HG03571 (cell line): ENCODE measurements around the gene PTPRD.
"Not testable (repeated sequence)": the region's sequence is repeated elsewhere in the genome, so short reads cannot be mapped to it uniquely, and the experiment has no call there.

Source experiments
- ATAC-seq: cut with Tn5 transposase; IDR thresholded peaks from one replicate; pipeline ENCODE4 v1.9.1; 2021; ENCODE audit not compliant: unreplicated experiment

PTPRD gene

GRCh38 chr9:9396518-9396917, 1216.3 kb downstream of the PTPRD start:
- no peak for ATAC-seq

- no peak for ATAC-seq
These were observed 1217.3 kb downstream of the PTPRD start for GRCh38 chr9:9395539-9395938.

DNA sequence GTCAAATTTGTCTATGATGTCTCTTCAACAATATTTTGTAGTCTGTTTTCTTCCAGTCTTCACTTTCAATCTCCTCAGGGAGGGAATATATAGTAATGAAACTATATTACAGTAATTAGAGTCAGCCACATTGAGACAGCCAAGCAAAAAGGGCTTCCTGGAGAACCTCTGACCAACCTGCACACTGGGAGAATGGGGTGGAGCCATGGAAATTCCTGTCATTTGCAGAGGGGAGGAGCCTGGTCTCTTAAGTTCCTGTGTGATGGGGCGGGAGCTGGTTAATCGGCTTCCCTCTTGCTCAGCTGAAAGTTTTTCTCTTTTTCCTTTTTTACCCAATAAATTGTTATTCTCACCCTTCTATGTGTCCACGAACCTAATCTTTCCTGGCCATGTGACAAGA, 1220.0 kb downstream of the PTPRD start:
- no peak for ATAC-seq

DNA sequence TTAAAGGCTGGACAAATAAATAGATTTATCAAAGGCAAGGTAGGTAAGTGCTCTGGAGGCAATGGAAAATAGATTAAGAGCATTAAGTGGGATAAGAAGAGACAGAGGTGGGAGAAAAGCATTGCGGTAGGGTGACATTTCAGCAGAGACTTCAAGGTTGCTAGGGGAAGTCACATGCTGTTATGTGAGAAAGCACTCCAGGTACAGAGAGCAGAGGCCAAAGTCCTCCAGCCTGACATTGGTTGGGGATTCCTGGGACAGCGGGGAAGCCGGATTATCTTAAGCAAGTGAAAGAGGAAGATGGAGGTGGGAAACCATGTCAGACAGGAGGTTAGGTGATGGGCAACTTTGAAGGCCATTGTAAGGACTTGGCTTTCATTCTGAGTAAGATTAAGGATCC, 1222.9 kb downstream of the PTPRD start:
- no peak for ATAC-seq

DNA sequence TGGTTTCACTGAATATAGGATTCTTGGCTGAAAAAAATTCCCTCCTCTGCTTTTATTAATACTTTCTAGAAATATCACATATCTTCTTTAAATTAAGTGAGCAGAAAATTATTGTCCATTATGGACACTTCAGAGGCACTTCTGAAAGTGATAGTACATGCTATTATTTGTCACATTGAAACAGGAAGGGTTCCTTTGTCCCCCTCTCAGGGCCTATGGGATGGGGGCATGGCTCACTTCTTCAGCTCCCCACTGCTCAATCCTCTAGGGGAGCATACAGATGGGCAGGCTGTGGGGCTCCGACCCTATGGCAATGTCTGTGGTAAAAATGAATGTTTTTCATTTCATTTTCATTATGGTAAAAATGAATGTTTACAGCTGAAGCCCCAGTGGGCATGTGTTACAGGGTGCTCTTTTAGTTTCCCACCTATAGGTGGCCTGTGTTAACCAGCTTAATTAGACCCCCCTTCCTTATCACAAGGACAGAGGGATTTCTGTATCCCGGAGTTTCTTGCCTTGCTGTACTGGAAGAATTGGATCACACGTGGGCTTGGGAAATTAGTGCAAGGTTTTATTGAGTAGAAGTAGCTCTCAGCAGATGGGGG, 1225.2 kb downstream of the PTPRD start:
- ATAC-seq, result no peak

- no peak for ATAC-seq
These were observed 1250.5 kb downstream of the PTPRD start for GRCh38 chr9:9362332-9362731.

DNA sequence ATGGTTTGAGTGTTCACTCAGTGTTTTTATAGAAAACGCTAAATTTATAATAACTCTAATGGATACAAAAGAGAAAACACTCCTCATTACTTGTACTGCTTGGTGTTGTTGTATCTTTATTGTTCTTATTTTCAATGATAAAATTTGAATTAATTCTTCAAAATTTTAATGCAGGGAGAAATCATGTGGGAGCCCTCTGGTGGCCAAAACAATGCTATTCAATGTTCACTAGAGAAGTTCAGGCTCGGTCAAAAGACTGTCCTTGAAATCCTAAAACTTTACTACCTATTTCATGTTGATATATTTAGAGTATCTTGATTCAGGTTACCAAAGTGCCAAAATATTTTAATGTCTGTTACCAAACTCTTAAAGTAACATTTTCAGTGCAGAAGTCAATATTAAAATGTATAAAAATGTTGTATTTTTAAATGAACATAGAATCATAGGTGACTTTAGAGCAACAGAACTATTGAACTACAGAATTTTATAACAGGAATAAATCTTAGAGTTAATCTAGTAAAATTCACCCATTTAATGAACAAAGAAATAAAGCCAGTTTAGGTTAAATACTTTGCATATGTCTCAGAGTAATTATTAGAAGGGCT, 1259.8 kb downstream of the PTPRD start:
- no peak for ATAC-seq

GRCh38 chr9:9341203-9341602, 1271.6 kb downstream of the PTPRD start:
- no peak for ATAC-seq

GRCh38 chr9:9337129-9337528, 1275.7 kb downstream of the PTPRD start:
- no peak for ATAC-seq

DNA sequence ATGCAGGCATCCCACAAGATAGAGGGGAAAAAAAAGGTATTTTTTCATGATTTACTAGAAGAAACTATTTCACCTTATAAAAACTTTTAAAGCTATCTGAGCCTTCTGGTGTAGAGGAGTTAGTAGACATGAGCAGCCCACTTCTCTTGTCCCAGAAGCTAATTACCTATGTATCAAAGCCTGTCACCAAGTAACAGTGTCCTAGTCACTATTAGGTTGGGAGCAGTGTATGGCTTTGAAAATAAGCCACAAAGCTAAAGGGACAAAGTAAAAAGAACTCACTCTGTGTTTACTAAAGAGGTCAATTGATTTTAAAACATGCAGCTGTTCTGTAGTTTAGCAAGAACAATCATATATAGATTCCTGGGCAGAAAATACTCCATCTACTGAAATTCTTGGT, 1286.1 kb downstream of the PTPRD start:
- no peak for ATAC-seq

- no peak for ATAC-seq
These were observed 1293.8 kb downstream of the PTPRD start for GRCh38 chr9:9319007-9319406.

- ATAC-seq, result not testable (repeated sequence)
These were observed 1302.1 kb downstream of the PTPRD start for GRCh38 chr9:9310743-9311142.

DNA sequence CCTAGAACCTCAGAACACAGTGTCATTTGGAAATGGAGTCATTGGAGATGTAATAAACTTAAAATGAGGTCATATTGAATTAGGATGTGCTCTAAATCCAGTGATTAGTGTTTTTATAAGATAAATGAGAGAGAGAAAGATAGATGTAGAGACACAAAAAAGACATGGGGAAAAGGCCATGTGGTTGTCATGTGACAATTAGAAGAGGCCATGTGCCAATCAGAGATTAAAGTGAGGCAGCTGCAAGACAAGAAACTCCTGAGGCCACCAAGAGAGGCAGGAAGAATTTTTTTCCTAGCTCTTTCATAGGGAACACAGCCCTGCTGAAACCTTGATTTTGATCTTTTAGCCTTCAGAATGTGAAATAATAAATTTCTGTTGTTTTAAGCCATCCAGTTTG, 1307.2 kb downstream of the PTPRD start:
- ATAC-seq, result no peak

DNA sequence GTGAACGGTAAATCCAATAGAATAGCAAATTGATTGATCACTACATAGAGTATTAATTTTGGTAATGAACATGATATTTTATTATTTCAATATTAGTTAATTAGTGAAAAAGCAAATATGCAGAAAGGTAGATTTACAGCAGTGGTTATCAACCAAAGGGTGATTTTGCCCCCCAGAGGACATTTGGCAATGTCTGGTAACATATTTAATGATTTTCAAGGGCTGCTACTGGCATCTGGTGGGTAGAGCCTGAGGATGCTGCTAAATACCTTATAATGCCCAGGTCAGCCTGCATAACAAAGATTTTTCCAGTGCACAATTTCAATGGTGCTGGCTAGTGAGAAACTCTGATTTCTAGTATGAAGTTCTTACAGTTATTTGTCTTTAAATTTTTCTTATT, 1313.7 kb downstream of the PTPRD start:
- ATAC-seq, result no peak

DNA sequence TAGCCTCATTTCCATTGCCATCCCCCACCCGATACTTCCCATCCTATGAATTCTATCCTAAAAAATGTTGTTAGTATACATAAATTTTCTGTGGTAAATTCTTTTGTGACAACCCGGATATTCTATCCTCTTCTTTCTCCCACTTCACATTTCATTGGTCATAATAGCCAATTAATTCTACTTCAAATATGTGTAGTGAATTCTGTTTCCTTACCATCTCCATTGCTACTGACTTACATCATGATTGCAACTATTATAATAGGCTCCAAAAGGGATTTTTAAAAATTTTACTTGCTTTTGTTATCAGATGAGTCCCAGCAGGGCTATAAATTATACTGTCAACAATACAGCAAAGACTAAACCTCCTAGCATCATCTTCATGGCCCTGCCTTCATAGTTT, 1326.8 kb downstream of the PTPRD start:
- ATAC-seq, result no peak

- no peak for ATAC-seq
These were observed 1328.6 kb downstream of the PTPRD start for GRCh38 chr9:9284201-9284600.

- ATAC-seq, result no peak
These were observed 1329.4 kb downstream of the PTPRD start for GRCh38 chr9:9283159-9283986.

GRCh38 chr9:9275601-9276000, 1337.2 kb downstream of the PTPRD start:
- no peak for ATAC-seq

DNA sequence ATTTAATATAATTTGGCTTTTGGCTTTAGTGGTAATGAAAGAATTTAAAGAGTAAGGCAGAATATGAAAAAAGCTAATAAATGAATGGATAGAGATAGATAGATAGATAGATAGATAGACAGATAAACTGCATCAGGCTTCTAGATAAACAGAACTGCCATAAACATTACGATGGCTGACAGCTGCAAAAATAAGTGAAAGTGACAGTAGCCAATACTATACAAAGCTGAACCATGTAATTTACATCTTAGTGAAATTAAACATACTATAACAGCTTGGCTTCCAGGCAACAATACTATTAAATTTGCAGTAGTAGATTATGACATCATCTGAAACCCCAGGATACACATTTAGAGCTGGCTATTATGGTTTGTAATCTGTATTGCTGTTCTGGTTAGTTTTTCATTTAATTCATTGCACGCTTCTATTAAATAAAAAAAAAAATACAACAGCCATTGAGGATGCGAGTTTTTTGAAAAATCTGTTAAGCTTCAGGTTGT, 1354.8 kb downstream of the PTPRD start:
- no peak for ATAC-seq

DNA sequence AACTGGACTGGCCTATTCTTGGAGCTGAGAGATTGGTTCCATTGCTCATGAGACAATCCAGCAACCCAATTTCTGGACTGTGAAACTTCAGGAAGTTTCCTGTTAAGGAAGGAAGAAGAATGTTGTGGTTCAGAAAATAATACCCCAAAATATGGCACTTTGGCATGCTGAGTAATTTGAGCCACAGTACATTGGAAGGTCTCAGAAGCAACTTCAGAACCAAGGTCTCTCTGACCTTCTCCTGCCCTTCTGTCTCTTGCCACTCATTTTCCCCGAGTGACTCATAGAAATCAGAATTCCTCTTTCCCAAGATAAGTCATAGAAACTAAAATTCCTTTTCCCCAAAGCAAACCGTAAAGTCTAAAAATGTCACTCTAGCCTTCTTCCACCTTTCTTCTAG, 1366.1 kb downstream of the PTPRD start:
- no peak for ATAC-seq

DNA sequence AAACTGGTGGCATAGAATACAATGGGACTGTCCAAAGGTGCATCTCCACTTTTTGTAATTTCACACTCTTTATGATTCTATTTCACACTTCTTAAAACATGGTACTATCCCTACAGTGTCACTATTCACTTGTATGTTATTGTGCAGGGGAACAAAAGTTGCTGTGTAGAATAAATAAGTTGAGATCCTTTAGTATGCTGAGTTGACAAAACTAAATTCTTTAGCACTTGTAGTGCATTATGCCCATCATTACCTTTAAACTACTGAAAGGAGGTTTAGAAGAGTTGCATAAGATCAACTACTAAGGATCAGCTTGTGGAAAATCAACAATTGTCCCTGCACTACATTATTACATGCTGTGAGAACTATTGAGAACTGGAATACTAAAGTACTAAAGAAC, 1380.9 kb downstream of the PTPRD start:
- no peak for ATAC-seq

DNA sequence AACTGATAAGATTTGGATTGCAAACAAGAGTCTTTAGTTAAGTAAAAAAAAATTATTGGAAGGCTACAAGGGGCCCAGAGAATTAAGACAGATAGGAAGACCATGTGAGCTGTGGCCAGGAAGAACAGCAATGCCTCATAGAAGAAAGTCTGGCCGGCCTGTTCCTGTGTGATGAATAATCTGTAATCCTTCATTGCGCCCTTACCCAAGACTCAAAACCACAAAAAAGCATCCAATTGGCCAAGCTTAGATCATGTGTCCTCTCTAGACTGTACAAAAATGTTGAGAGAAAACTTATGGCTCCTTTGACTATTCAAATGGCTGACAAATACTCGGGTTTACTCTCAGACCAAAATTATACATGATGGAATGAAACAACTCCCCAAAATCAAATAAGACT, 1383.5 kb downstream of the PTPRD start:
- no peak for ATAC-seq
